Renal cortical epithelial cell (primary cell): ENCODE measurements around the gene FAM219B. TPM values are rescaled to one million over a fixed set of nuclear protein-coding genes. Genes with fewer than 3 reads are reported as not detected.
"Not testable (repeated sequence)": the region's sequence is repeated elsewhere in the genome, so short reads cannot be mapped to it uniquely, and the experiment has no call there.

Source experiments
- DNase-seq: peaks from one replicate; pipeline ENCODE4 v3.0.0-alpha.2; 2011; ENCODE audit warnings: low read depth
- total RNA-seq: library from RNA; depleted of rRNA; stranded (reverse); fragments of >200 nt; gene quantifications from 2 replicates; pipeline ENCODE4 v1.2.3, GENCODE V29; 2014

FAM219B gene
- 34.9 and 47.0 TPM in 2 replicates for total RNA-seq

GRCh38 chr15:74906450-74907162 lies at the start of gene FAM219B:
TSS of gene FAM219B (minus strand) at chr15:74906851. CDS start at chr15:74906800, 51 bp downstream.
- DNase-seq = peak; percentile 71

DNA sequence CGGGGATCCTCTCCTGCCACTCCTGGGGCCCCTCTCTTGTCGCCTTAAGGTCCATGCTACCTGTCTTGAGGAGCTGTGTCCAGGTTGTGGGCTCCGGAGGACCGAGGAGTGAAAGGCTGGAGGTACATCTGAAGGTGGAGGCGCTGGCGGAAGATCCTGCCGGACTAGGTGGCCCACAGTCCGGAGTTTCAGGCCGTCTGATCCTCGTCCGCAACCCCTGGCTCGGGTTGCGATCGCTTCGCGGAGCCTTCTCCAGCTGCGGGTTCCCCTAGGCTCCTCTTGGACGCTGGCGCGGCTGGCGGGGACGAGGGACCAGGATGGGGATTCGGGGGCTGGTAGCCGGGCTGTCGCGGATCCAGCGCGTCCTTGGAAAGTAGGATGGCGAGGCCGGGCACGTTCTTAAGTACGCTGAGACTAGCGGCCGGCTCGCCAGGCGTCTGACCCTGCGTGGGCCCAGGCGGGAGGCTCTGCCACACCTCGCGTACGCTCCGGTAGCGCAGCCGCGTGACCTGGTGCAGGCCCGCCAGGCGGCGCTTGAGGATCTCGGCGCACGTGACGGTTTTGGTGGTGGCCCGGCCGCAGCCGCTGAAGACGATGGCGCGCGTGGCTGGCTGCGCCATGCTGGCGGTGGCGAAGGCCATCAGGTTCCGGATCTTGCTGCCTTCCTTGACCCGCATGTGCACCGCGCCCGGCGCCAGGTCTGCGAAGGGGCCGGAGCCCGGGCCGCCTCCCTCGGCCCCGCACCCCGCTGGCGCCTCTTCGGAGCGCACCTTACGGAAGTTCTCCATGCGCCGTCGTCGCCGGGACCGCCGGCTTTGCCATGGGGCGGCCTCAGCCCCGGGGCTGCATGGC lies 49.4 kb upstream of the FAM219B start:
- DNase-seq = no peak

GRCh38 chr15:74955017-74955416 lies 48.4 kb upstream of the FAM219B start:
- DNase-seq = no peak

DNA sequence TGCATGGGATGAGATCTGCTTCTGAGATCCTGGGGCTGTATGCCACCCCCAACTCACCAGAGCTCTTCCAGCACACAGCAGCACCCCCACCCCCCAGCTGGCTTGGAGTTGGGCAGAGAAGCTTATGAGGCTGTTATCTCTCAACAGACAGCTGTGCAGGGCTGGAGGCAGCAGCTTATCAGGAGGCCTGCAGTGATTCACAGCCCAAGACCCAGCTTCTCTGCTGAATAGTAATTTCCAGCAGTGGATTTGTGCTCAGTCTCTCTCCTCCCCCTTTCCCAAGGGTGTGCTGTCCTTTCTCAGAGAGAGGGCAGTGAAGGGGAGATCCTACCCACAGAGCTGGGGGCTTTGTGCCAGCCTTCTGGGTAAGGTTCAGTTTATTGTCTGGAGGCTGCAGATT lies 47.9 kb upstream of the FAM219B start:
- no peak for DNase-seq

DNA sequence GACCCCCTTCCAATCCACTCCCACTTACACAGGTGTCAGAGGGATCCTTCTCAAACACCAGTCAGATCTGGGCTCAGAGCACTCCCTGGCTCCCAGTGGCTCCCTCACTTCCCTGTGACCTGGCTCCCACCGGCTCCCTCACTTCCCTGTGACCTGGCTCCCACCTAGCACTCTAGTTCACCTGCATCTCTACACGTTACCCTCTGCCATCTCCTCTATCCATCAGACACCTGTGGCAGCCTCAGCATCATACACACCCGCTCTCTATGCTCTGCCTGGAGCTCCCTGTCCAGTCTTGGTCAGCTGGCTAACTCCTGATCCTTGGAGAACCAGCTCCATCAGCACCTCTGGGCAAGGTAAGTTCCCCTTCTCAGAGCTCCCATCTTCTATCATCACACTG lies 44.4 kb upstream of the FAM219B start:
- DNase-seq = no peak

GRCh38 chr15:74950078-74950908 lies 43.6 kb upstream of the FAM219B start:
- peak; percentile 66 for DNase-seq

GRCh38 chr15:74937590-74938371 lies 31.1 kb upstream of the FAM219B start, which contains the start of gene COX5A:
TSS of gene COX5A (minus strand) at chr15:74938073. CDS start at chr15:74938014, 59 bp downstream.
- DNase-seq = peak; percentile 90

- no peak for DNase-seq
These were observed 30.6 kb upstream of the FAM219B start for GRCh38 chr15:74937272-74937589.

- not testable (repeated sequence) for DNase-seq
These were observed 28.5 kb upstream of the FAM219B start for GRCh38 chr15:74935193-74935592.

- DNase-seq = no peak
These were observed 26.9 kb upstream of the FAM219B start for GRCh38 chr15:74933573-74933972.

DNA sequence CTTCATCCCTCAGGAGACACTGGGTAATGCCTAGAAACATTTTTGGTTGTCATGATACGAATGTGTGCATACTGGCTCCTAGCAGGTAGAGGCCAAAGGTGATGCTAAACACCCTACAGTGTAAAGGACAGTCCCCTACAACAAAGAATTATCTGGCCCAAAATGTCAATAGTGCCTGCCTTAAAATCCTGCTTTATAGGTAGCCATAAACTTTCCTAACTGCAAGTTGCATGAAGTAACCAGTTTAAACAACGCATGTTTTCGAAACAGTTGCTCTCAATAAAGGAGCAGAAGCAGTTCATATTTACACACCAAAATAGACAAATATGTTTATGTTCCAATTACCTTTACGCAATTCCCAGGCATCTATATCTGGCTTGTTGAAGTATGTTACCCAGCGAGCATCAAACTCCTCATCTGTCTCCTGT lies 22.1 kb upstream of the FAM219B start:
- no peak for DNase-seq

- no peak for DNase-seq
These were observed 17.9 kb upstream of the FAM219B start for GRCh38 chr15:74924525-74924924.

DNA sequence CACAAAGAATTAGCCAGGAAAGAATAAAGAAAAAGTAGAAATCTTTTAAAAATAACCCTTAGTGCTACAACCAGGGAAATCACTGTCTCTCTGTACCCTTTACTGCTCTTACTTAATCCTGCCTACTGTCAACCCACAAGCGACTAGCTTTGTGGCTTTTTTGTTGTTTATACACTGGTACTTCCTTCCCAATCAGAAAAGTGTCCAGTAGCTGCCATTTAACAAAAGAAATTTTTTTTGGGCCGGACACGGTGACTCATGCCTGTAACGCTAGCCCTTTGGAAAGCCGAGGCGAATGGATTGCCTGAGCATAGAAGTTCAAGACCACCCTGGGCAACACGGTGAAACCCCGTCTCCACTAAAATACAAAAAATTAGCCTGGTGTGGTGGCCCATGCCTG lies 13.8 kb upstream of the FAM219B start:
- no peak for DNase-seq

- no peak for DNase-seq
These were observed 11.0 kb upstream of the FAM219B start for GRCh38 chr15:74917676-74918075.

DNA sequence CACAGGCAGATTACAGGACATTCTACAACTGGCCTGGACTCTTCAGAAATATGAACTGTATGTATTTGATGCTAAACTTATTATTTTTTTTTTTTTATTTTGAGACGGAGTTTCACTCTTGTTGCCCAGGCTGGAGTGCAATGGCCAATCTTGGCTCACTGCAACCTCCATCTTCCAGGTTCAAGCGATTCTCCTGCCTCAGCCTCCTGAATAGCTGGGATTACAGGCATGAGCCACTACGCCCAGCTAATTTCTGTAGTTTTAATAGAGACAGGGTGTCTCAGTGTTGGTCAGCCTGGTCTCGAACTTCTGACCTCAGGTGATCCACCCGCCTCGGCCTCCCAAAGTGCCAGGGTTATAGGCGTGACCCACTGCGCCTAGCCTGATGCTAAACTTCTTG lies 7.1 kb upstream of the FAM219B start:
- not testable (repeated sequence) for DNase-seq

DNA sequence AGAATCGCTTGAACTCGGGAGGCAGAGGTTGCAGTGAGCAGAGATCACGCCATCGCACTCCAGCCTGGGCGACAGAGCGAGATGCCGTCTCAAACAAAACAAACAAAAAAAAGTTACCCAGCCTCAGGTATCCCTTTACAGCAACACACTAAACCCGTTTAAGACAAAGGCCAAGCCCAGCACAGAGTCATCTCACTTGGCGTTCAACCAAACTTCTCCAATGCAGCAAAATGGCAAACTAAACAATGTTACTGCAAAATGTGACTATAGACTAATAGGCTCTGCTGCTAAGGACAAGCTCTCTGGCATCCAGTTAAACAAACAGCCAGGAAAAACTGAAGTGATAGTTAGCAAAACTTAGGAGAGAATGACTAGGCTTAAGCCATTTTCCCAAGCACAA lies 6.4 kb upstream of the FAM219B start:
- no peak for DNase-seq

DNA sequence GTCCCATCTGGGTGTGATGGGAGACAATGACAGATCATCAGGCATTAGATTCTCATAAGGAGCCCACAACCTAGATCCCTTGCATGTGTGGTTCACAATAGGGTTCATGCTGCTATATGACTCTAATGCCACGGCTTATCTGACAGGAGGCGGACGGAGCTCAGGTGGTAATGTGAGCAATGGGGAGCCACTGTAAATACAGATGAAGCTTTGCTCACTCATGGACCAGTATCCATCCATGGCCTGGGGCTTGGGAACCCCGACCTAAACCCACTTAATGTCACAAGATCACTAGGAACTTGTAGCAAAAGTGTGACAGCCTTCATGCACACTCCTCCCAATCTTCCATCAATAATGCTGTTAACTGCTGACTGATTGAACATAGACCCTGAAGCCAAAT lies 2.0 kb upstream of the FAM219B start:
- no peak for DNase-seq

DNA sequence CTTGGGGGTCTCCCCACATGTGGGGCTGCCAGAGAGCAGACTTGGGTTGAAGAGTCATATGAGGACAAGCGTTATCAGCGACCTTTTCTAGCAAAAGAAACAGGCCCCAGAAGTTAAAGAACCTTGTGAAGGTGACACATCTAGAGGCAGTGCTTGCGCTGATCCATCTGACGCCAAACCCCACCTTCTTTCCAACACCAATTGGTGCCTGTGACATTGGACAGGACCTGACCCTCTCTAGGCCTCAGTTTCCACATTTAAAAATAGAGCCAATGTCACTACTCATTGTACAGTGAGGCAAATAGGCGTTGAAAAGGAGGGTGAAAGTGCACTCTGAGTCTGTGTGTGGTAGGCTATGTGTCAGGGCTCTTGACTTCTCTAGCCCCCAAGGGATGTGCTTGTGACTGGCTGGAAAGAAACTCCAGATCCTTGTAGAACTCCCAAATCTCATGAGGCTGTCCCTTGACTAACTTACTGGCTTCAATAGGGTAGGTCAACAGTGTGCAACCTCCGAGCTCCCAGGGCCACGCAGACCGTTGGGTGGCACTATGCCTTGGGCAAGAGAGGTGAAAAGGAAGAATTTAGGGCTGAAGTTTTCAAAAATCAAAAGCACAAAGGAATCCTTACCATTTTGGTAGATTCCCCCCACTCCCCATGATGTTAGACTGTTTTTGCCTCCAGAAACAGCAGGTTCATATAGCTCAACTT lies 666 bp upstream of the FAM219B start:
- no peak for DNase-seq

DNA sequence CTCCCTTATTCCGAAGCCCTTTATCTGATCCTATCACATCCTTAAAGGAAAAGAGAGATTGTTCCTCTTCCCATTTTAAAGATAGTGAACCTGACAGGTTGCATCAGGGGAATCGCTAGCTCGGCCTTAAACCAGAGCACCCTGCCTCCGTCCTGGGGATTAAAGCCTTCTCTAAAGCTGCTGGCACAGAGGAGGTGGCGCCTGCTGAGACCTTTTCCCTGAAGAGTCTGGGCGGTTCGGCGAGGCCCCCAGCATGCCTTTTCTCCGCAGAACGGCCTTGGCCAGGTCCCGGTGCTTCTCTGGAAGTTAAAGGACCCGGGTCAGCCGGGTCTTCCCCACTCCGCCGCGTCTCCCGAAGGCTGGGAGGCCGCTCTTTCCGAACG lies 593 bp downstream of the FAM219B start:
- peak; percentile 10 for DNase-seq

DNA sequence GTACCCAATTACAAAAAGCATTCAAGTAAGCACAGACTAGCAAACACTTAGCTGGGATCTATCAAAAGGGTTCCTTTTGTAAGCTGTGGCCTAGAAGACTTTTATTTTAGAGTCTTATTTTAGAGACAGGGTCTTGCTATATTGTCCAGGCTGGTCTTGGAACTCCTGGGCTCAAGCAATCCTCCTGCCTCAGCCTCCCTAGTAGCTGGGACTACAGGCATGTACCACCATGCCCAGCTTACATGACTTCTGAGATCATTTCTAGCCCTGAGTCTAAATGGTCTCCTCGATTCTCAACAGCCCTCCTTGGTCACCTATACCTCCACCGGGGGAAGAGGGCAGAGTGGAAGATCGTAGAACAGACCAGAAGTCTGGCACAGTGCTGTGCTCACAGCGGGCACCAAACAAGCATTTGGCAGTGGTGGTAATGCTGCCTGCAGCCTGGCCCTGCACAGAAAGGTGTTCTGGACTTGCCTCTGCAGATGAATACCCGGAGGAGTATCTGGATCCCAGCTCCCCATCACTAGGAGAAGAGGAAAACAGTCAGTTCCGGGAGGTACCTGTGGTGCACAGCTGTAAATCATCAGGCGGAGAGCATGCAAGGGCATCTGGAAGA lies 2.4 kb downstream of the FAM219B start:
- no peak for DNase-seq
